ENCODE data around the gene GGT5.
A peak's percentile ranks its signal among the peaks of the same experiment; 100 is the strongest.
"Not testable (repeated sequence)": the region's sequence is repeated elsewhere in the genome, so short reads cannot be mapped to it uniquely, and the experiment has no call there.

GGT5 gene

GRCh38 chr22:24259459-24259858 lies 14.6 kb upstream of the GGT5 start:
- peak; percentile 73 for DNase-seq

DNA sequence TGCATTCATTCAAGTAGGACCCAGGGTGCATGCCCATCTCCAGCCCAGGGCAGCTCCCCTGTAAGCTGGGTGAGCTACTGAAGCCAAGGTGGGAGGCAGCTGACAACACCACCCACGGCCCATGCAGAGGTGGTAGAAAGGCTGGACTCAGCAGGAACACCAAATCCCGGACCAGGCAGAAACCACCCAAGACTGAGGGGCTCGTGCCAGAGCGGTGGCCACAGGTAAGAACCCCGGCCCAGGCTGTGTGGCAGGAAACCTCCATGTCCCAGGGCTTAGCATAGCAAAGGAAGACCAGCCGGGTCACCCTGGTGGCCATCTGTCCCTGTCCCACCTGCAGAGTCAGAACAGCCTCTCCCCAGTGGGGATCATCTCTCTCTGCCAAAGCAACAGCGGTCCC lies 11.9 kb upstream of the GGT5 start:
- not testable (repeated sequence) for DNase-seq

GRCh38 chr22:24256136-24256535 lies 11.3 kb upstream of the GGT5 start:
- not testable (repeated sequence) for DNase-seq

DNA sequence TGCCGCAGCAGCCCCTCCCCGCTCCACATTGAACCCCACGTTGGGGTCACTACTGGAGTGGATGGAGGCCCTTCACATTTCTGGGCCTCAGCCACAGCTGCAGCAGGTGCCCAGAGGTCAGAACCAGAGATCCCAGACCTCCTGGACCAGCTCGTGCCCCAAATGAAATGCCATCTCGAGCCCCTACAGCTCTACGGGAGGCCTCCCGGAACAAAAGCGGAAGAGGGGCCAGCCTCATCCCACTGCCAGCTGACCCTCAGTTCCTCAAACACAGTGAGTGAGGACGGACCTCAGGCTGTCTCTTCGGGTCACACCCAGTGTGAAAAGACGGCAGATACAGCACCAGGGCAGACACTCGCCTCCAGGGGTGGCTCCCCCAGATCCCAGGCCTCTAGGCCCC lies 8.2 kb upstream of the GGT5 start:
- DNase-seq: not testable (repeated sequence)

- DNase-seq: not testable (repeated sequence)
These were observed 6.4 kb upstream of the GGT5 start for GRCh38 chr22:24251286-24251685.

DNA sequence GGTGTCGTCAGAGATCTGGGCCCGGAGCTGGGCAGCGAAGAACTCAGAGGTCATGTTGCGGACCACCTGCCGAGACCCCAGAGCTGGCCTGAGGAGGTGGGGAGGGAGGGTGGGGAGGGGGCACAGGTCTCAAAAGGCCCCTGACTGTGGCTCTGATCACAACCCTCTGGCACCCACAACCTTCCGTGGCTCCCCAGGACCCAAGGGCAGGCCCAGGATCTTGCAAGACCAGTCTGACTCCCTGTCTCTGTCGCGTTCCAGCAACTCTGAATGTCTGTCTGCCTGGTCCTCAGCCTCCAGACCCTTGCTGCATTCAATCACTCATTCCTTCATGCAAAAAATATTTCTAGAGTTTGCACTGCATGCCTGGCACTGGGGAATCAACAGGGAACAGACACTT lies 4.5 kb upstream of the GGT5 start:
- not testable (repeated sequence) for DNase-seq

- DNase-seq: not testable (repeated sequence)
These were observed 3.7 kb upstream of the GGT5 start for GRCh38 chr22:24248611-24249010.

GRCh38 chr22:24247564-24248344 lies 2.9 kb upstream of the GGT5 start:
- DNase-seq: peak; percentile 43

GRCh38 chr22:24247011-24247507 lies 2.2 kb upstream of the GGT5 start:
- DNase-seq: no peak

- DNase-seq: not testable (repeated sequence)
These were observed 991 bp upstream of the GGT5 start for GRCh38 chr22:24245584-24246561.

DNA sequence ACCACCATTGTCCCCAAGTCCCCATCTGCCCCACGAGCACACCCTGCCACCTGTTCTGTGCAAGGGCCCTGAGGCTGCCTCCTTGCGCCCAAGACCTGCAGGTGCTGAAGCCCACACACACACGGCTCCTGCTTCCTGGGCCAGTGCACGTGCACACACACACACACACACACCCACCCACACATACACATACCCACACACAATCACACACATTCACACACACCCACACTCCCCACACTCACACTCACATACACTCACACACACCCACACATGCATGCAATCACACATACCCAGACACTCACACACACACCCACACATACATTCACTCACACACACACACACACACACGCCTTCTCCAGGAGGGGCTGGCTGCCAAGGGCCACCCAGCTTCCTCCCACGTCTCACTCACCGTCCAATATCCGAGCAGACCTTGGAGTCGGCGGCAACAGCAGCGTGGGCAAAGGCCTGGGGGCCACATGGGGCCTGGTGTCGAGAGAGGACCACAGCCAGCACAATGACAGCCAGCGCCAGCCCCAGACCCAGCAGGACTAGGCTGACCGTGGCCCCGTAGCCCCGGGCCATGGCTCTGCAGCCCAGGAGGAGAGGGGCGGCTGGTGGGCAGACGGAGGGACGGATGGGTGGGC lies 616 bp downstream of the GGT5 start:
- DNase-seq: no peak

DNA sequence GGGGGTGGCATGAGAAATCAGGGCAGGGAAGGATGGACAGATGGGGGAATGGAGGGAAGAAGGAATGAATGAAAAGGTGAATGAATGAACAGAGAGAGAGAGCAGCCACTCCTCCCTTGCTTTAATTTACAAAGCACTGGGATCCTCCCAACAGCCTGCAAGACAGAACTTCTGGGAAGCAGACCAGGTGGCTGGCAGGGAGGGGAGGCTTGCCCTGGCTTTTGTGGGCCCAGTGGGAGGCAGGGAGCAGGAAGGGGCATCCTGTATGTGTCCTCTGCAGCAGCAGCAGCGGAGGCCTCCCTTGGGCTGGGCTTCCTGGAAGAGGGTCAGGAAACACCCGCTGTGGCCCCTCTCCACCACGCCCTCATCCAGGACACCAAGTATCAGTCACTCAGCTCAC lies 1.5 kb downstream of the GGT5 start:
- DNase-seq: not testable (repeated sequence)

GRCh38 chr22:24240985-24241692 lies 3.7 kb downstream of the GGT5 start:
- DNase-seq: not testable (repeated sequence)

DNA sequence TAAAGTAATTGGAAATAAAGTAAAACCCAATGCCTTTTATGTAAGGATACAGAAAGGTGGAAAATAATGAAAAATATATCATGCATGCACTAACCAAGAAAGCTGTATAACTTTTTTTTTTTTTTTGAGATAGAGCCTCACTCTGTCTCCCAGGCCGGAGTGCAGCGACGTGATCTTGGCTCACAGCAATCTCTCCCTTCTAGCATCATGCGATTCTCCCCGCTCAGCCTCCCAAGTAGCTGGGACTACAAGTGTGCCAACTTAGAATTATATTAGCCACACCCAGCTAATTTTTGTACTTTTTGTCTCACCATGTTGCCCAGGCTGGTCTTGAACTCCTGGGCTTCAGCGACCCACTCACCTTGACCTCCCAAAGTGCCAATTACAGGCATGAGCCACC lies 4.5 kb downstream of the GGT5 start:
- DNase-seq: no peak

- not testable (repeated sequence) for DNase-seq
These were observed 6.7 kb downstream of the GGT5 start for GRCh38 chr22:24238101-24238694.

GRCh38 chr22:24236656-24237055 lies 8.2 kb downstream of the GGT5 start:
- DNase-seq: no peak

DNA sequence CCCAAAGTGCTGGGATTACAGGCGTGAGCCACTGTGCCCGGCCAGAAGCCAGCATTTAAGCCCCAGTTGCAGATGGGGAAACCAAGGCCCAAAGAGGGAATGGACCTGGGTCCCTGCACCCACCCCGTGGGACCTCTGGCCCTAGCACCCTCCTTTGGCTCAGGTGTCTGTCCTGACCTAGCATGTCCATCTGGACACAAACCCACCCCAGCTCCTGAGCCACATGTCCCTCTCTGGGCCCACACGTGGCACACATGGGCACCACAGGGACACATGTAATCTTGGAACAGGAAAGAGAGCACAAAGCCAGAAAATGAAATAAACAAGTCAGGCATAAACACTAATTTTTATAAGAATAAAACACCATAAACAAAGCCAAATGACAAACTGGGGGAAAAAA lies 9.6 kb downstream of the GGT5 start:
- DNase-seq: no peak

DNA sequence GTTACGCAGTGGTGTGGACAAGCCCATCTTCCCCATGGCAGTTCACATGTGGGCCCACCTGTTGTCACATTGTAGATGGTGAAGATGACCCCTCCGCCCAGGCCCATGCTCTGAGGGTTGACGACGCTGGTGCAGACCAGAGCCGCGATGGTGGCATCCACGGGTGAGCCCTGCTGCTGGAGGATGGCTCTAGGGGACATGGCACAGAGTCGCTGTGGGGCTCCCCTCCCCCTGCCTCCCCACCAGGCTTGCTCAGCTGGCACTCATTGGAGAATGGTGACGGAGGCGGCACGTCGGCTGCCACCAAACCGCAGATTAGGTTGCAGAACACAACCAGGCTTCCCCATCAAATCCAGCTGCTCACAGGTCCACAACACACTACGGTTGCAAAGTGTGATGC lies 11.1 kb downstream of the GGT5 start:
- DNase-seq: no peak

DNA sequence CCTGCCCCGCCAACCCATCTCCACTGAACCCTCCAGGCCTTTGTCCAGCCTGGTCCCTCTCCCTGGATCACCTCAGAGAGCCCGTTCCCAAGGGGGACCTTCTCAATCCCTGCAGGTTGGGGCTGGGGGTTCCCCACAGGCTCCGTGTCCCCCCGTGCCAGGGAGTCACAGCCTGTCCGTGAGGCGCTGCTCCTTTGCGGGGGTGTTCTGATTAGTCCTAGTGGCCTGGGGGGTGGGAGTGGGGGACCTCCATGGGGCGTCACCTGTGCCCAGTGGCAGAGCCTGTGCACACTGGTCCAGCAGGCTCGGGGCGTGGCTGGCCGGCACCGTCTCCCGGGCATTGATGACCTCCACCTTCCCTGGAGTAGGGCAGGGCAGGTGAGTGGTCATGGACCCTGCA lies 11.6 kb downstream of the GGT5 start:
- no peak for DNase-seq

DNA sequence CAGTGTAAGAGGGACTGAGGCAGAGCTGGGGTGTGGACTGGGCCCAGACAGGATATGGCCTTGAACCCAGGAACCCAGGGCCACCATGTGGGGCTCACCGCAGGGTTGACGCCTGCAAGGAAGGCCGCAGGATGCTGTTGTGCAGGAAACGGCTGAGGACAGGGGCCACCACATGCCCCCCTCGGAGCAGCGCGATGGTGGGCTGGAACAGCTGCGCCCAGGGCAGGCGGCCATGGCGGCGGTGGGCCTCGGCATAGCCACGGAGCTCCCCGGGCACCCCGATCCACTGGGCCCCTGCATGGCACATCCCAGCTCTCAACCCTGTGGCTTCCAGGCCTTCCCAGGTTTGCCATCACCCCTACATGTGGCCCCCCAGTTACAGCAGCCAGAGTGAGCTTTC lies 12.2 kb downstream of the GGT5 start:
- no peak for DNase-seq

DNA sequence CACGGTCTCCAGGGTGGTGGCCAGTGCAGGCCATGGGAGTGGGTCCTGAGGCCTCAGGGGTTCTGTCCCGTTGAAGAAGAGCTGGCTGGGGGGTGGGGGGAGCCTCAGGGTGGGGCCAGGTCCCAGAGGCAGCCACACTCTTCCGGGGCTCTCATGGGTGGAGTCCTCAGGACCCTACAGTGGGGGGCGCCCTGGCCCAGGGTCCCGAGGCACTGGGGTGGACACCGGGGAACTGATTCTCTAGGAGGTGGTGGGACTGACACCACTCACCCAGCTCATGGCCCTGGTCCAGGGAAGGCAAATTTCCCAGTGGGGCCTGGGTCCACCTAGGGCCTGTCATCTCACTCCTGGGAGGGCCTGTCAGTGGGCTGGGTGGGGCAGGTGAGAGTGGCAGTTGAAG lies 12.8 kb downstream of the GGT5 start:
- no peak for DNase-seq

GRCh38 chr22:24231706-24232105 lies 13.2 kb downstream of the GGT5 start:
- no peak for DNase-seq

Measured in stimulated activated CD4-positive, alpha-beta T cell treated with anti-CD3 and anti-CD28 coated beads, Interleukin-1b, Interleukin-23, amount 100 ng/mL, for 48 hours (primary cell).